ENCODE data around the gene MRS2.
"Not testable (repeated sequence)": the region's sequence is repeated elsewhere in the genome, so short reads cannot be mapped to it uniquely, and the experiment has no call there.

GRCh38 chr6:24384369-24385130, 18.2 kb upstream of the MRS2 start:
- TF ChIP-seq, protein P1, sequence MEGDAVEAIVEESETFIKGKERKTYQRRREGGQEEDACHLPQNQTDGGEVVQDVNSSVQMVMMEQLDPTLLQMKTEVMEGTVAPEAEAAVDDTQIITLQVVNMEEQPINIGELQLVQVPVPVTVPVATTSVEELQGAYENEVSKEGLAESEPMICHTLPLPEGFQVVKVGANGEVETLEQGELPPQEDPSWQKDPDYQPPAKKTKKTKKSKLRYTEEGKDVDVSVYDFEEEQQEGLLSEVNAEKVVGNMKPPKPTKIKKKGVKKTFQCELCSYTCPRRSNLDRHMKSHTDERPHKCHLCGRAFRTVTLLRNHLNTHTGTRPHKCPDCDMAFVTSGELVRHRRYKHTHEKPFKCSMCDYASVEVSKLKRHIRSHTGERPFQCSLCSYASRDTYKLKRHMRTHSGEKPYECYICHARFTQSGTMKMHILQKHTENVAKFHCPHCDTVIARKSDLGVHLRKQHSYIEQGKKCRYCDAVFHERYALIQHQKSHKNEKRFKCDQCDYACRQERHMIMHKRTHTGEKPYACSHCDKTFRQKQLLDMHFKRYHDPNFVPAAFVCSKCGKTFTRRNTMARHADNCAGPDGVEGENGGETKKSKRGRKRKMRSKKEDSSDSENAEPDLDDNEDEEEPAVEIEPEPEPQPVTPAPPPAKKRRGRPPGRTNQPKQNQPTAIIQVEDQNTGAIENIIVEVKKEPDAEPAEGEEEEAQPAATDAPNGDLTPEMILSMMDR (IDR thresholded peaks at IDR 0.05; ENCODE audit: low read depth, low read length) = not testable (repeated sequence)
- TF ChIP-seq EZH2phosphoT487 (IDR thresholded peaks at IDR 0.05; ENCODE audit: low read depth) = not testable (repeated sequence)

Data from OCI-LY3 (cell line).